Peyer's patch (tissue), 4 donors: ENCODE results near the gene COL28A1.

ENCODE experiments used
- CTCF ChIP-seq, 6 experiments: fragments of 450-650 bp in 4 of 6; fragments of 200-600 bp in 2 of 6; sonication (generic) in 1 of 6; IDR thresholded peaks; one replicate each; pipeline ENCODE4 v1.5.1; 2017 to 2019; ENCODE audit warnings: antibody characterized with exemption in 6 of 6, mild to moderate bottlenecking in 3 of 6, moderate library complexity in 1 of 6
- POLR2A ChIP-seq, 2 donors: fragments of 450-650 bp; IDR thresholded peaks; one replicate each; pipeline ENCODE4 v1.5.1; 2017; ENCODE audit warnings: antibody characterized with exemption in 2 of 2, mild to moderate bottlenecking in 2 of 2, moderate library complexity in 2 of 2

GRCh38 chr7:7330997-7331396, 204.7 kb downstream of the COL28A1 start:
- TF ChIP-seq POLR2A (IDR thresholded peaks at IDR 0.05) (no peak), CTCF (IDR thresholded peaks at IDR 0.05) (no peak)
